GM04504 (cell line): ENCODE data around the gene CHD5.
"Not testable (repeated sequence)": the region's sequence is repeated elsewhere in the genome, so short reads cannot be mapped to it uniquely, and the experiment has no call there.

Experiments used
- DNase-seq: peaks from one replicate; pipeline ENCODE4 v3.0.0-alpha.2; 2012; ENCODE audit warnings: low read depth

Gene CHD5

DNA sequence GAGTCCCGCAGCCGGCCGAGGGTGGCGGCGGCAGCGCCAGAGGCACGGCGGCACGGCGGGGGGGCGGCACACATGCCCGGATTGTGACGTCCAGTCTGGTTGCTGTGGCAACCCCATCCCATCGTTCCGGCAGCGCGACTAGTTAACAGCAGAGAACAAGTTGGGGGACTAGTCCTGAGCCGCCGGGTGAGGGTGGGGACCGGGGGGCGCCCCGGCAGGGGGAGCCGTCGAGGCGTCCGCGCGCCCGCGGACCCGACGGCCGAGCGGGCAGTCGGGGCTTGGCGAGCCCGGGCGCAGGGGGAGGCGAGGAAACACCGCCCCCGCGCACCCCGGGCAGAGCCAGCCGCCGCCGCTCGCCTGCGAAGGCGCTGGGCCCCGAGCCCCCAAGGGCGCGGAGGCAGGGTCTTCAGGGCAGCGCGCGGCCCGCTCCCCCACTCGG, at the start of gene CHD5:
TSS of gene CHD5 (minus strand) at position 54 of the 439 bp plus-strand sequence. CDS start 298 bp downstream, outside the sequence.
- no peak for DNase-seq

DNA sequence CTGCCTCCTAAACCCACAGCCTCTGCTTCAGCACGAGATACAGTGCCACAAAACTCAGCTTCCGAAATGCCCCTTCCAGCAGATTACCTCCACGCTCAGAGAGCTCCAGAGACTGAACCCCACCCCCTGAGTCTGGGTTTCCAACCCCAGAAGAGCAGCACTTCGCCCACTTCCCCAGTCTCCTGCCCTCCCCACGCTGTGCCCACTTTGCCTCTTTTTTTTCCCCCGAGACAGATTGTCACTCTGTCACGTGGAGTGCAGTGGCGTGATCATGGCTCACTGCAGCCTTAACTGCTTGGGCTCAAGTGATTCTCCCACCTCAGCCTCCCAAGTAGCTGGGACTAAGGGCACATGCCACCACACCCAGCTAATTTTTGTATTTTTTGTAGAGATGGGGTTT, 45.5 kb upstream of the CHD5 start:
- no peak for DNase-seq

DNA sequence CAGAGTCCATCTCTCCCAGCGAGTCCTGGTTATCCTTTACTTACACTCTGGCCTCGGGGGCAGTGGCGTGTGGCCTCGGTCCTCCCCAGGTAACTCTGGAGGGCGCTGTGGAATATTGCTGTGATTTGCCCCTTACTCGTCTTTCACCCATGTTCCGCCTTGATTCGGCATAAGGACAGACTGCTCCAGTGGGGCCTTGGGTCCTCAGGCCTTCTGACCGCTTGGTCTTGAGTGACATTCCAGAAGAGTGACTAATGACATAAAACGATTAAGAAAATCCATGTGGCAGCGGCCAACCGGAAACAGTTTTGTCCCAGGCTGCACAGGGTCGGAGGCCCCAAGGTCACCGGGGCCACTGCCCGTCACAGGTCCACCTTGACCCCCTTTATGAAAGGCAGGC, 44.6 kb upstream of the CHD5 start:
- no peak for DNase-seq

- DNase-seq: no peak
Observed at GRCh38 chr1:6223617-6224016, 43.5 kb upstream of the CHD5 start.

DNA sequence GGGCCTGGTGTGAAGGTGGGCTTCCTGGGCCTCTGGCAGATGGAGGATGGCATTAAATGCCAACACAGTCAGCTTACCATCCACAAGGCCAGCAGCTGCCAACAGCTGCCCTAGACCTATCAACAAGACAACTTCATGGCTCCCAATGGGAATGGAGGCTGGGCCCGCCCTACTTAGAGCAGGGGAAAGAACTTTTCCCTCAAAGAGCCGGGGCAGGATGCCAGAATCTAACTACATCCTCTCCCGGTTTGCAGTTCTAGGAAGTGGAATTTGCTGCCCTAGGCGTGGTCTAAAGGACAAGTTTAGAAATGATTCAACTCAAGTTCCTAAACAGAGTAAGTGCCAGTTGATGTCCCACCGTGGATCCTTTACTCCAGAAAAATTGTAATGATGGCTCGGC, 42.5 kb upstream of the CHD5 start:
- DNase-seq: no peak

- DNase-seq: no peak
Observed at GRCh38 chr1:6221210-6221784, 41.2 kb upstream of the CHD5 start.

- no peak for DNase-seq
Observed at GRCh38 chr1:6220236-6220635, 40.1 kb upstream of the CHD5 start.

DNA sequence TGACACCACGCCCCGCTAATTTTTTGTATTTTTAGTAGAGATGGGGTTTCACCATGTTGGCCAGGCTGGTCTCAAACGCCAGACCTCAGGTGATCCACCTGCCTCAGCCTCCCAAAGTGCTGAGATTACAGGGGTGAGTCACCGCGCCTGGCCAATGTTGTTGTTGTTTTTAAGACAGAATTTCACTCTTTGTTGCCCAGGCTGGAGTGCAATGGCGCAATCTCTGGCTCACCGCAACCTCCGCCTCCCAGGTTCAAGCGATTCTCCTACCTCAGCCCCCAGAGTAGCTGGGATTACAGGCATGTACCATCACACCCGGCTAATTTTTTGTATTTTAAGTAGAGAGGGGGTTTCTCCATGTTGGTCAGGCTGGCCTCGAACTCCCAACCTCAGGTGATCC, 39.5 kb upstream of the CHD5 start:
- not testable (repeated sequence) for DNase-seq

DNA sequence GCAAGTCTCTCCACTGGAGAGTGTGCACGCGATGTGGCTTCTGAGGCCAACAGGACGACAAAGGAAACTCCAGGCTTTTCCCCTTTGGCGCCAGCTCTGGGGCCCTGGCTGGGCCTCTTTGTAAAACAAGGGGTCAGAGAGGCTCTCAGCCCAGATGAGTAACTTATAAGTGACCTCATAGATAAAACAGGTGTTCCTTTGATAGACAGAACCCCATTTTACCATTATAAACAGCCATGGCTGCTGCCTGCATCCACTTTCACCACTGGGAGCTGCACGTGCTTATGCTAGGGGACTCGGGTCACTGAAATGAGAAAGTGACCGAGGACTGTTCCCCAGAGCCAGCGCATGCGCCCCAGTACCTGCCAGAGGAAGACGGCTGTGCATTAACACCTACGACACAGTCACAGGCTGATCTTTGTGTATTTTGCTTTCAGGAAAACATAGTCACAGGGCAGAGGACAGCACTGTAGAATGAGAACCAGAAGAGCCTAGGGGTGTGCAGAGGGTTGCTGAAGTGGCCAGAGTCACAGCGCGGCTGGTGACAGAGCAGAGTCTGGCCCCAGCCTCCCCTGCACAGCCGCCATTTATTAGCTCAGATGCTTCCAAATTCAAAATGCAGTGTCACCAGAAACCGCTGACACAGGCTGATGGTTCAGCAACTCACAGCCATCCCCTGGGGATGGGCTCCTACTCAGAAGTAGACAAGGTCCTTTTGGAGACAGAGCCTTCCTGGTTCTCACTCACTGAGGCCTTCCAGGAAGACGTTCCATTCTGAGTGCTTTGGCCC, 38.4 kb upstream of the CHD5 start:
- DNase-seq: no peak

GRCh38 chr1:6212193-6212959, 32.3 kb upstream of the CHD5 start:
- DNase-seq: no peak

DNA sequence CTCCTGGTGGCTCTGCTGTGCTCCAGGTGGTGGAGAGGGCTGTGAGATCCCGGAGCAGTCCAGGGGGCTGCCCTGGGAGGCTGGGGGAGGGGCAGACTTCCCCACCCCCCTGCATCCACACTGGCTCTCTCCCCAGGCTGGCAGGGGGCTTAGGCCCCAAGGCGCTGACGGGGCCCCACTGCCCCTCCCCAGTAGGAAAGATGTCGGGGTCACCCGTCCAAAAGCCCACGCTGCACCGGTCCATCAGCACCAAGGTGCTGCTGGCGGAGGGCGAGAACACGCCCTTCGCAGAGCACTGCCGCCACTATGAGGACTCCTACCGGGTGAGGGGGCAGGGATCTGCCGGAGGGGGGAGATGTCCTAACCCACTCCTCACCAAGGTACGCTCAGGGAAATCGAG, 31.6 kb upstream of the CHD5 start:
- no peak for DNase-seq

DNA sequence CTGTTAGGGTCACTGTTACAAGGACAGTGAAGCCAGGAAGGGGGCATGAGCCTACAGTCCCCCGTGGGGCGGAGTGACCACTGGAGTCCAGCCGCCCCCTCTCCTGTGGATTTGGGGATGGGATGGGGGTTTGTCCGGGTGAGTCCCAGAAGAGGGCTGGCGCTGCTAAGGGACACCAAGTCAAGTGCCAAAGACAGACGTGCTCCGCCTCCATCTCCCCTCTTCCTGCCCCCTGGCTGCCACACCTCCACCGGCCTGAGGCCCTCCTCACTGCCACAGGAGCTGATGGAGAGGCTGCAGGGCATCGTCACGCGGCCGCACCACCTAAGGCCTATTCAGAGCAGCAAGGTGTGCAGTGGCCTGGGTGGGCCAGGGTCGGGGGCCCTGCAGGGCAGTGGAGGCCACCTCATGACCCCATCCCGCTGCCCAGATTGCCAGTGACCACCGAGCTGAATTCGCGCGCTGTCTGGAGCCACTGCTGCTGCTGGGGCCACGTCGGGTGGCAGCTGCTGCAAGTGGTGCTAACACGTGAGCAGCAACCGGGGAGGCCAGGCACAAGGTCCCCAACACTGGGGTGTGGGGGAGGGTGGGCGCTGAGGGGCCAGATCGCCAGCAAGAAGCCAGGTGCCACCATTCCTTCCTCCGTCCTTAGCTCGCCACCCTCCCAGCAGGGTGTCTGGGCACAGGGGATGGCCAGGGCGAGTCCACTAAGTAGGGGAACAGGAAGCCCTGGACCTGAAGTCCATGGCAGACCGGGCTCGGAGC, 30.7 kb upstream of the CHD5 start:
- no peak for DNase-seq

DNA sequence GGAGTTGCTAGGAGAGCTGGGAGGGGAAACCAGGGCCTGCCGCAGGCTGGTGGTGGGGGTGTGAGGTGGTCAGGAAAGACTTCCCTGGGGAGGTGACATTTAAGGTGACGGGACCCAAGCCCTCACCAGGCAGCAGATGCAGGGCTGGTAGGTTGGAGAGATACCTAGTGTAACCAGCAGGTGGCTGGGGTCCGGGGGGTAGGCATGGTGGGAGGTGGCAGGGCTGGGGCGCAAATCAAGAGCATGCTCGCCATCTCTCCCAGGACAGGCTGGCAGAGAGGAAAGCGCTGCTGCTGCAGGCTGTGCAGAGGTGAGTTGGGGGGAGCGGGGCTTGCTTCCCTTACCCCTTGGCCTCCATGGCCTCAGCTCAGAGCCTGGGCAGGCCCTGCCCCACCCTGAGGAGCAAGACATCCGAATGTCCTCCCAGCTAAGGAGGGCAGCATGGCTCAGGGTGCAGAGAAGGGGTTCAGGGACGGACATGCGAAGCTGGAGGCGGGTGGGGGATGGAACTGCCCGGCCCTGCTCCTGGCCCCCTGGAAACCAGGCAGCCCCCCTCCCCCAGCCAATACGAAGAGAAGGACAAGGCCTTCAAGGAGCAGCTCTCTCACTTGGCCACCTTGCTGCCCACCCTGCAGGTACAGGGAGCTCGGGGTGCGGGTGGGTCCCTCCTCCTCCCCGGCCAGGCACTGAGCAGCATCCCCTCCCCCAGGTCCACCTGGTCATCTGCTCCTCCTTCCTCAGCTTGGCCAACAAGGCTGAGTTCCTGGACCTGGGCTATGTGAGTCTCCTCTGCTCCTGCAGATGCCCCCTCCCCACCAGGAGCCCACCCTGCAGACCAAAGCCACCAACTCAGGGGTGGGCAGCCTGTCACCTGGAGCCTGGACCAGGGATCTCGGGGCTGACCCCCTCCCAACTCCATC, 29.8 kb upstream of the CHD5 start:
- no peak for DNase-seq

DNA sequence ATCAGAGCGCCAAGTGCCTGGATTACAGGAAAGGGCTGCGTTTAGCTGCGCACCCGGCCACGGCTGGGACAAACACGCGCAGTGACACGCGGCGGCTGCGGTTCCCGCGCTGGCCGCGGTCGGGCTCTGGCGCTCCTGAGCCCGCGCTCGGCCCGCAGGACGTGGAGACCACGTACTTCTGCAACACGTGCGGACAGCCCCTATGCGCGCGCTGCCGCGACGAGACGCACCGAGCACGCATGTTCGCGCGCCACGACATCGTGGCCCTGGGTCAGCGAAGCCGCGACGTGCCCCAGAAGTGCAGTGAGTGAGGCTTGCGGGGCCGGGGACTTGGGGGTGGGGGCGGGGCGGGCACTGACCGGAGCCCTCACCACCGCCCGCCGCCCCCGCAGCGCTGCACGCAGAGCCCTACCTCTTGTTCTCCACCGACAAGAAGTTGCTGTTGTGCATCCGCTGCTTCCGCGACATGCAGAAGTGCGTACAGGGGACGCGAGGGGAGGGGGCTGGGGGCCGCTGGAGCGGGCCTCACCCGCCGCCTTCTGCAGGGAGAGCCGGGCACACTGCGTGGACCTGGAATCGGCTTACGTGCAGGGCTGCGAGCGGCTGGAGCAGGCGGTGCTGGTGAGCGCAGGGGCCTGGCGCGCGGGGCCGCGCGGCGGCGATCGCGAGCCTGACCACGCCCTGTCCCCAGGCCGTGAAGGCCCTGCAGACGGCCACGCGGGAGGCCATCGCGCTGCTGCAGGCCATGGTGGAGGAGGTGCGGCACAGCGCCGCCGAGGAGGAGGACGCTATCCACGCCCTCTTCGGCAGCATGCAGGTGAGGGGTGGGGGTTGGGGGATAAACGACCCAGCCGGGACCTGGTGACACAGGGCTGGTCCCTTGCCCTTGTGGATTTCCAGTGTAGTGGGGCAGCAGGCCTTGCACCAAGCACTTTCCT, 28.9 kb upstream of the CHD5 start:
- DNase-seq: no peak

- no peak for DNase-seq
Observed at GRCh38 chr1:6207921-6208320, 27.8 kb upstream of the CHD5 start.

GRCh38 chr1:6207075-6207885, 27.2 kb upstream of the CHD5 start:
- DNase-seq: no peak

DNA sequence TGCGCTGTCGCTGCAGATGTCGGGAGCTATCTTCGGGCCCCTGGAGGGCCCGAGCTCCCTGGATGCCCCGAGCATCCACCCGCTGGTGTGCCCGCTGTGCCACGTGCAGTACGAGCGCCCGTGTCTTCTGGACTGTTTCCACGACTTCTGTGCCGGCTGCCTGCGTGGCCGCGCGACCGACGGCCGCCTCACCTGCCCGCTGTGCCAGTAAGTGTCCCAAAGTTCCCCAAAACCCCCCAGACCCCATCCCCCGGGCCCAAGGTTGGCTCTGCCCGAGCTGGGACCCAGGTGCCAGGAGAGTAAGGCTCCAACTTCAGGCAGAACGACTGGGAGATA, 26.4 kb upstream of the CHD5 start:
- DNase-seq: no peak

- no peak for DNase-seq
Observed at GRCh38 chr1:6205849-6206519, 25.9 kb upstream of the CHD5 start, which contains the start of gene RNF207. TSS of gene RNF207 (plus strand) at chr1:6206119. CDS start at chr1:6206536, 417 bp downstream.

DNA sequence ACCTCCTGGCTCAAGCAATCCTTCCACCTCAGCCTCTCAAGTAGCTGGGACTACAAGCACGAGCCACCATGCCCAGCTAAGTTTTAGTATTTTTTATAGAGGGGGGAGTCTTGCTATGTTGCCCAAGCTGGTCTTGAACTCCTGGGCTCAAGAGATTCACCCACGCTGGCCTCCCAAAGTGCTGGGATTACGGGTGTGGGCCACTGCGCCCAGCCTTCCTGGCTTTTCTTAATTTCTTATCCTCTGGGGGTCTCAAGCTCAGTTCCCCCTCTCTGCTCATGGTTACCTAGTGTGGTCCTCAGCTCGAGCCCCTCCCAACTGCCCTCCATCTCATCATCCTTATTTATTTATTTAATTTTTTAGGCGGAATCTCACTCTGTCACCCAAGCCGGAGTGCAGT, 22.1 kb upstream of the CHD5 start:
- no peak for DNase-seq
